Loucy (cell line): ENCODE results near the gene SYNPO.

Source experiments
- H2AFZ ChIP-seq: fragments of 200-600 bp; sonication (generic); 2 replicates; pipeline ENCODE4 v1.6.0; 2016; ENCODE audit warnings: antibody characterized with exemption, mild to moderate bottlenecking, low read length, moderate library complexity
- H3F3A ChIP-seq: fragments of 200-600 bp; 2 replicates; pipeline ENCODE4 v1.6.0; 2016; ENCODE audit warnings: antibody characterized with exemption, low read depth, mild to moderate bottlenecking
- H3K27me3 ChIP-seq: fragments of 200-600 bp; sonication (generic); 2 replicates; pipeline ENCODE4 v1.6.1; 2014; ENCODE audit warnings: low read length, mild to moderate bottlenecking; ENCODE audit not compliant: insufficient read depth, poor library complexity, severe bottlenecking
- H3K36me3 ChIP-seq: fragments of 200-600 bp; sonication (generic); 2 replicates; pipeline ENCODE4 v1.6.1; 2016; ENCODE audit warnings: low read length; ENCODE audit not compliant: insufficient read depth
- H3K4me1 ChIP-seq: fragments of 200-600 bp; sonication (generic); 2 replicates; pipeline ENCODE4 v1.5.1; 2014; ENCODE audit warnings: low read length, mild to moderate bottlenecking; ENCODE audit not compliant: insufficient read depth, poor library complexity, severe bottlenecking
- H3K4me2 ChIP-seq: fragments of 200-600 bp; sonication (generic); 2 replicates; pipeline ENCODE4 v1.6.0; 2014; ENCODE audit warnings: antibody characterized with exemption, low read length, low read depth, mild to moderate bottlenecking; ENCODE audit not compliant: poor library complexity, severe bottlenecking
- H3K4me3 ChIP-seq: fragments of 200-600 bp; sonication (generic); 2 replicates; pipeline ENCODE4 v1.5.1; 2014; ENCODE audit warnings: low read length, mild to moderate bottlenecking, mixed read lengths; ENCODE audit not compliant: poor library complexity, severe bottlenecking
- H3K79me2 ChIP-seq: fragments of 200-600 bp; sonication (generic); 2 replicates; pipeline ENCODE4 v1.6.1; 2014; ENCODE audit warnings: low read length; ENCODE audit not compliant: insufficient read depth
- H3K9ac ChIP-seq: fragments of 200-600 bp; sonication (generic); 2 replicates; pipeline ENCODE4 v1.6.0; 2014; ENCODE audit warnings: mild to moderate bottlenecking, low read depth, low read length, moderate library complexity; ENCODE audit not compliant: poor library complexity, severe bottlenecking
- H3K9me2 ChIP-seq: fragments of 200-600 bp; sonication (generic); replicated peaks from 2 replicates; pipeline ENCODE4 v1.6.1; 2016; ENCODE audit warnings: low read depth, low read length, mixed read lengths
- H3K9me3 ChIP-seq: fragments of 200-600 bp; sonication (generic); 2 replicates; pipeline ENCODE4 v1.6.1; 2014; ENCODE audit warnings: mild to moderate bottlenecking, antibody characterized with exemption, low read length, low read depth; ENCODE audit not compliant: insufficient read depth
- H4K20me1 ChIP-seq: fragments of 200-600 bp; sonication (generic); 2 replicates; pipeline ENCODE4 v1.6.0; 2014; ENCODE audit warnings: antibody characterized with exemption, low read length, mild to moderate bottlenecking; ENCODE audit not compliant: insufficient read depth, poor library complexity, severe bottlenecking
- EZH2phosphoT487 ChIP-seq: fragments of 200-600 bp; IDR thresholded peaks from 2 replicates; pipeline ENCODE4 v1.6.1; 2018; ENCODE audit warnings: antibody characterized with exemption, mild to moderate bottlenecking, moderate library complexity, borderline replicate concordance
- TF ChIP-seq, protein P1 (sequence below): fragments of 200-600 bp; sonication (generic); conservative IDR thresholded peaks from 2 replicates; pipeline ENCODE4 v1.5.1; 2014; ENCODE audit warnings: mild to moderate bottlenecking, antibody characterized with exemption, low read length

SYNPO gene

DNA sequence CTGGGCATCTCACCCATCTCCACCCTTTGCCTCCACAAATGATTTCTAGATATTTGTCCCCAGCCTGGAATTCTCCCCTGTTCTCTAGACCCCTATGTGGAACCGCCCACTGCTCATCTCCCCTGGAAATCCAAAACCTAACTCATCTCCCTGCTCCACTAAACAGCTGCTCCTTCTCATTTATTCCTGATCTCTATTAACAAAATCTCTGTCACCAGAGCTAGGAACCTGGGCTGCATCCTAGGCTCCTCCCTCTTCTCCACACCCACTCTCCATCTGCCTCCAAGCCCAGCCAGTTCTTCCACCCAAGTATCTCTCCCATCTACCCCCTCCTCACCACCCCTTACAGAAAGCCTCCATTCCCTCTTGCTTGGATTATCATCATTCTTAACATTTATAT, 24.0 kb upstream of the SYNPO start:
- Histone ChIP-seq H3F3A (no peaks in the 10 kb centered on the region), H2AFZ (no peak overlapping the region), H3K4me3 (no peak overlapping the region), H3K36me3 (no peaks in the 10 kb centered on the region), H3K79me2 (no peaks in the 10 kb centered on the region), H4K20me1 (no peaks in the 10 kb centered on the region), H3K9me2 (no peaks in the 10 kb centered on the region), H3K27me3 (no peaks in the 10 kb centered on the region), H3K9me3 (no peaks in the 10 kb centered on the region), H3K9ac (no peak overlapping the region), H3K4me1 (no peaks in the 10 kb centered on the region), H3K4me2 (no peak overlapping the region)
- TF ChIP-seq EZH2phosphoT487: no peak
- TF ChIP-seq, protein P1, sequence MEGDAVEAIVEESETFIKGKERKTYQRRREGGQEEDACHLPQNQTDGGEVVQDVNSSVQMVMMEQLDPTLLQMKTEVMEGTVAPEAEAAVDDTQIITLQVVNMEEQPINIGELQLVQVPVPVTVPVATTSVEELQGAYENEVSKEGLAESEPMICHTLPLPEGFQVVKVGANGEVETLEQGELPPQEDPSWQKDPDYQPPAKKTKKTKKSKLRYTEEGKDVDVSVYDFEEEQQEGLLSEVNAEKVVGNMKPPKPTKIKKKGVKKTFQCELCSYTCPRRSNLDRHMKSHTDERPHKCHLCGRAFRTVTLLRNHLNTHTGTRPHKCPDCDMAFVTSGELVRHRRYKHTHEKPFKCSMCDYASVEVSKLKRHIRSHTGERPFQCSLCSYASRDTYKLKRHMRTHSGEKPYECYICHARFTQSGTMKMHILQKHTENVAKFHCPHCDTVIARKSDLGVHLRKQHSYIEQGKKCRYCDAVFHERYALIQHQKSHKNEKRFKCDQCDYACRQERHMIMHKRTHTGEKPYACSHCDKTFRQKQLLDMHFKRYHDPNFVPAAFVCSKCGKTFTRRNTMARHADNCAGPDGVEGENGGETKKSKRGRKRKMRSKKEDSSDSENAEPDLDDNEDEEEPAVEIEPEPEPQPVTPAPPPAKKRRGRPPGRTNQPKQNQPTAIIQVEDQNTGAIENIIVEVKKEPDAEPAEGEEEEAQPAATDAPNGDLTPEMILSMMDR: no peak

DNA sequence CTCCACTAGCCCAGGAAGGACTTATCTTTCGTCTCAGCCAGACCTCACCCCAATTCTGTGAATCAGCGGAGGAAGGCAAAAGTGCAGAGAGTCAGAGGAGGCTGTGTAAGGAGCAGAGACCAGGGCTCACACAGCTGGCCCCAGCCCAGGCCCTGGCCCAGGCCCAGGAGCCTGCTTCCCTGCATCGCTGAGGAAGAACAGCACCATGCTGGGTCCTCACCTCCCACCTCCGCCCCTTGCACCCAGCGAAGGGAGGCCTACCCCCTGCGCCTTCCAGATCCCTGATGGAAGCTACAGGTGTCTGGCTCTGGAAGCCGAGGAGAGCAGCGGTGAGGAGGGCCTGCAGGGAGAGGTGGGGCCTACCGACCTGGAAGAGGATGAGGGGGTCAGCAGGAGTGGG, 22.3 kb upstream of the SYNPO start:
- no peak overlapping the region for H3K9ac ChIP-seq
- H3K4me2 ChIP-seq: no peak overlapping the region
- H2AFZ ChIP-seq: no peak overlapping the region
- H4K20me1 ChIP-seq: no peaks in the 10 kb centered on the region
- no peaks in the 10 kb centered on the region for H3K36me3 ChIP-seq
- no peak overlapping the region for H3K4me3 ChIP-seq
- no peaks in the 10 kb centered on the region for H3K27me3 ChIP-seq
- TF ChIP-seq EZH2phosphoT487: no peak
- TF ChIP-seq, protein P1: no peak
- H3K4me1 ChIP-seq: no peaks in the 10 kb centered on the region
- no peaks in the 10 kb centered on the region for H3K79me2 ChIP-seq
- no peaks in the 10 kb centered on the region for H3K9me2 ChIP-seq
- H3F3A ChIP-seq: no peaks in the 10 kb centered on the region
- H3K9me3 ChIP-seq: no peaks in the 10 kb centered on the region

- no peaks in the 10 kb centered on the region for H3K27me3 ChIP-seq
- no peak overlapping the region for H3K4me3 ChIP-seq
- H4K20me1 ChIP-seq: no peaks in the 10 kb centered on the region
- H3K36me3 ChIP-seq: no peaks in the 10 kb centered on the region
- no peak overlapping the region for H3K4me2 ChIP-seq
- no peaks in the 10 kb centered on the region for H3K79me2 ChIP-seq
- H3K9ac ChIP-seq: no peak overlapping the region
- TF ChIP-seq EZH2phosphoT487: no peak
- TF ChIP-seq, protein P1: no peak
- H3K9me2 ChIP-seq: no peaks in the 10 kb centered on the region
- H2AFZ ChIP-seq: no peak overlapping the region
- no peaks in the 10 kb centered on the region for H3F3A ChIP-seq
- no peaks in the 10 kb centered on the region for H3K4me1 ChIP-seq
- H3K9me3 ChIP-seq: no peaks in the 10 kb centered on the region
Measured at GRCh38 chr5:150618588-150619281, 21.7 kb upstream of the SYNPO start.
